Upper lobe of left lung (tissue), 4 donors: Measurements from ENCODE around the gene DNAJC4.

ENCODE experiments used
- CTCF ChIP-seq, 6 experiments: fragments of 450-650 bp in 4 of 6; fragments of 200-600 bp in 2 of 6; sonication (generic) in 2 of 6; IDR thresholded peaks; one replicate each; pipeline ENCODE4 v1.5.1; 2016 to 2019; ENCODE audit warnings: antibody characterized with exemption in 6 of 6
- POLR2AphosphoS5 ChIP-seq, 2 donors: sonication (generic); formaldehyde crosslinking; IDR thresholded peaks; one replicate each; pipeline ENCODE4 v1.5.1; 2017; ENCODE audit warnings: antibody characterized with exemption in 2 of 2

- no peak for TF ChIP-seq CTCF (IDR thresholded peaks at IDR 0.05)
- TF ChIP-seq POLR2AphosphoS5 (IDR thresholded peaks at IDR 0.05): no peak
Observed at GRCh38 chr11:64250415-64251015, 20.2 kb downstream of the DNAJC4 start.
